Measurements from ENCODE around the gene SGMS1. TPM values are rescaled to one million over a fixed set of nuclear protein-coding genes. Genes with fewer than 3 reads are reported as not detected.

Gene SGMS1
- total RNA-seq, 1 experiment from 2014 or later, result 19.7 TPM

DNA sequence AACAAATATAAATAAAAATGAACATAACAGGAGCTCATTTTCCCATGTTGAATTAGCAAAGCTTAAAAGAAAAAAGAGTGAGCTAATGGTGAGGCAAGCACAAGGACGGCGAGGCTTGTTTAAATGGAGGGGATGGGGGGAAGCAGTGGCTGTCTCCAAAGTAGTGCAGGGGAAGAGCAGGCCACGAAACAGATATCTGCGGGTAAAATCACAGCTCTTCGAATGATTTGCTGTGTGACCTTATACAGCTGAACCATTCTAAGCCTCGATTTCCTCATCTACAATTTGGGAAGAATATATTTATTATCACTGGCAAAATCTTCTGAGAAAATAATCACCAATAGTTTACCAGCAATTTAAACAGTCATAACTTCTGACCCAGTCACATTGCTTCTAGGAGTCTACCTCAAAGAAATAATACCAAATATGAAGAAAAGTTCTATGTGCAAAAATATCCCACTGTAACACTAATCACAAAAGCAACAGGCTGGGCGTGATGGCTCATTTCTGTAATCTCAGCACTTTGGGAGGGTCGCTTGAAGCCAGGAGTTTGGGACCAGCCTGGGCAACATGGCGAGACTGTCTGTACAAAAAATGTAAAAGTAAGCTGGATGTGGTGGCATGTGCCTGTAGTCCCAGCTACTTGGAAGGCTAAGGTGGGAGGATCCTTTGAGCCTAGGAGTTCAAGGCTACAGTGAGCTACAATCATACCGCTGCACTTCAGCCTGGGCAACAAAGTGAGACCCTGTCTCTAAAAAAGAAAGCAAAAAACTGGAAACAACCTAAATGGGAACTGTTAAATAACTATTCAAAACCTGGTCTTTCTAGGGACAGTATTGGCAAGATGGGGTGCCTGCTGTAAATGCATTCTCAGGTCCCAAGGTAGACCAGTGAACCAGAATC is 309.3 kb downstream of the SGMS1 start:
- 0 out of 2 replicates have a peak, but pooled peaks cover 2% of the 10 kb centered on the region for H3K9me3 ChIP-seq
- H3K27me3 ChIP-seq, result no peaks in the 10 kb centered on the region
- H3K4me3 ChIP-seq, result no peak overlapping the region
- peaks cover 13% of the 10 kb centered on the region for H3K36me3 ChIP-seq
- no peak for DNase-seq

DNA sequence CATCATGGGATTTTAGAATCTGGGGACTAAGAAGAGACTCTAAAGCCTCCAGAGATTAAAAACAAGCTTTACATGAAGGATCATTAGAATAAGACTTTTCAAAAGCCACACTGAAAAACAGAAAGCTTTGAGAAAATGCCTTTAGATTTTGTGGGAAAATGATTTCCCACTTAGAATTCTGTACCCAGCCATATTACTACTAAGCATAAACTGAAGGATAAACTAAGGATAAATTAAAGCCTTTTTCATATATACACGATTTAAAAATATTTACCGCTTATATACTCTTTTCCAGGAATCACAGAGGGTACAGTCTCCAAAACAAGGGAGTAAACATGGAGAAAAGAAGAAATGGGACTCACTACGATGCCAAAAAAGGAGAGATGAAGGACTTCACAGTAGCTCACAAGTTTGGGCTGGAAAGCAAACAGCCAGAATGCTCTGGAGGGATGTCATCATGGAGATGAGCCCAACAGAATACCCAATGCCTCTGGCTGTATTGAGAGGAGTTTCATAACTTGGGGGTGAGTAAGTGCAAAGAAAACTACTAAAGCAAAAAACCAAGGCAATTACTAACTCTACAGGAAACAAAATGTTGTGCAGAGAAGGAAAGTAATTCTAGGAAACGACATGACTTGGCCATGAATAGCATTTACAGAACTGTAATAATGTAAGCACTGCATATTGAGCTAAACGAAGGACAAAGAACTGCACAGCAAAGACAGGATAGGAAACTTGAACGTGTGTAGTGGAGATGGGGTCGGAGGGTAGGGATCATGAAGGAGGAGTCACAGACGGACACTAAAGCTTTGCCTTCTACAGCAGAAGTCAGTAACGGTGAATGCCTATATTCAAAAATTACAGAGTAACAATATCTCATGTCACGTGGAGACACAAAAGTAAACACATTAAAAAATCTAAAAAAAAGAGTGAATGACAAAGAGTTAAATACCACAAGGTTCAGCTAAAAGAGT is 311.0 kb downstream of the SGMS1 start:
- Histone ChIP-seq H3K36me3 (peaks cover 13% of the 10 kb centered on the region), H3K9me3 (0 out of 2 replicates have a peak, but pooled peaks cover 2% of the 10 kb centered on the region), H3K4me3 (no peak overlapping the region), H3K27me3 (no peaks in the 10 kb centered on the region)
- DNase-seq, result peak; percentile 25

DNA sequence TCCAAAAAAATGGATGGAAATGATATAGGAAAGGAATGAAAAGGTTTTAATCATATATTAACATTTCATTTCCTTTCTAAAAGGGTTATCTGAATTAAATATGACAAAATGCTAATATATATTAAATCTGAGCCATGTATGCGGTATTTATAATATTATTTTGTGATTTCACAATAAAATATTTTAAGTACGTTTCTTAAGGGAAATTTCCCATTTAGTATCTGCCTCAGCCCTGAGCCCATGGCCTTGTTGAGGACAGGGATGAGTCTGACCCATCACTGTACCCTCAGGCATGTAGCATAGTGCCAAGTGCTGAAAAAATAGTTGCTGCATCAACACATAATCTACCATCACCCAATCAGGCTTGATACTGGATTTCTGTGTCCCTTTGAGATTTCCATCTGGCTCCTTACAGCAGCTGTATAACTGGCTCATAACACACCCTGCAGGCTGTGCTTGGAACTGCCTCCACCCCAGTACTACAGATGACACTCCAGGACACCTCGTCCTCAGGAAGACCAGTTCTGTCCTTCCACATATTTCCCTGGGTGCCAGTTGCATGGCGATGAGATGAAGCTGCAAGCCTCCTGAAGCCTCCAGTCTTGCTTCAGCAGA is 313.1 kb downstream of the SGMS1 start:
- DNase-seq, result peak; percentile 11
- peaks cover 18% of the 10 kb centered on the region for H3K36me3 ChIP-seq
- no peak overlapping the region for H3K4me3 ChIP-seq
- 0 out of 2 replicates have a peak, but pooled peaks cover 2% of the 10 kb centered on the region for H3K9me3 ChIP-seq
- no peaks in the 10 kb centered on the region for H3K27me3 ChIP-seq

DNA sequence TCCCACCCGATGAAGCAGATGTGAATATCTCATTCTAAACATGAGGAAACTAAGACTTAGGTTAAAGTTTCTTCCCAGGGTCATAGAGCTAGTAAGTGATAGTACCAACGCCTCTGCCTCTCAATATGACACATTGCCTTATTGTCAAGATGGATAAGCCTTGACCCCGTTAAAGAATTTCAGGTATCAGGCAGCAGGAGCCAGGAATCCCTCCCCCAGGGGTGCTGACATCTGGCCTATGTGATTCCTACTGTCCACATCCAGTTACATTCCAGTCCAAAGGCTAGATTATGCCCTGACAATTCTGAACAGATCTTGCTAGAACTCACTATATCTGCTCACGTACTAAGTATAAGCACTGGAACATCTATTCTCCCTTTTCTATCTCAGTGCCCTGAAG is 314.4 kb downstream of the SGMS1 start:
- Histone ChIP-seq H3K4me3 (no peak overlapping the region), H3K9me3 (0 out of 2 replicates have a peak, but pooled peaks cover 2% of the 10 kb centered on the region), H3K36me3 (peaks cover 18% of the 10 kb centered on the region), H3K27me3 (no peaks in the 10 kb centered on the region)
- no peak for DNase-seq

DNA sequence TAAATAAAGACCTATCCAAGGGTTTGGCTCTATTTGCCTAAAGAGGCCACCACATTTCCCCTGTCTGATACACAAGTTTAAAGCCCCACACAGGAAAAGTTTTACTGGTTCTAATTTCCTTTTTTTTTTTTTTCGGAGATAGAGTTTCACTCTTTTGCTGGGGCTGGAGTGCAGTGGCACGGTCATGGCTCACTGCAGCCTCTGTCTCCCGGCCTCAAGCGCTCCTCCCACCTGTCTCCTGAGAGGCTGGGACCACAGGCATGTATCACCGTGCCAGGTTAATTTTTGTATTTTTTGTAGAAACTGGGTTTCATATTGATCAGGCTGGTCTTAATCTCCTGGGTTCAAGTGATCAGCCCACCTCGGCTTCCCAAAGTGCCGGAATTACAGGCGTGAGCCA is 319.1 kb downstream of the SGMS1 start:
- Histone ChIP-seq H3K9me3 (no peaks in the 10 kb centered on the region), H3K27me3 (no peaks in the 10 kb centered on the region)
- no peak for DNase-seq

DNA sequence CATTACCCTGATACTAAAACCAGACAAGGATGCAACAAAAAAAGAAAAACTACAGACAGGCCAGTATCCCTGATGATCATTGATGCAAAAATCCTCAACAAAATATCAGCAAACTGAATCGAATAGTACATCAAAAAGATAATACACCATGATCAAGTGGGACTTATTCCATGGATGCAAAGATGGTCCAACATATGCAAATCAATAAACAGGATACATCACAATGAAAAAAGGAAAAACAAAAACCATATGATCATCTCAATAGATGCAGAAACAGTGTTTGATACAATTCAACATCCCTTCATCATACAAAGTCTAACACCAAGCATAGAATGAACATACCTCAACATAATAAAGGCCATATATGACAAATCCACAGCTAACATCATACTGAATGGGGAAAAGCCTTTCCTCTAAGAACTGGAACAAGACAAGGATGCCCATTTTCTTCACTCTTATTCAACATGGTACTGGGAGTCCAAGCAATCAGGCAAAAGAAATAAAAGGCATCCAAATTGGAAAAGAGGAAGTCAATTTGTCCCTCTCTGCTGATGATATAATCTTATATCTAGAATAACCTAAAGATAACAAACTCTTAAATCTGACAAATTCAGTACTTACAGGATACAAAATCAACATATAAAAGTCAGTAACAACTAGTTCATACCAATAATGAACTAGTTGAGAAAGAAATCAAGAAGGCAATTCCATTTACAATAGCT is 323.6 kb downstream of the SGMS1 start:
- DNase-seq, result no peak
- no peaks in the 10 kb centered on the region; the same call in 1 of the 2 replicates for H3K36me3 ChIP-seq
- peaks cover 15% of the 10 kb centered on the region for H3K9me3 ChIP-seq
- no peak overlapping the region for H3K4me3 ChIP-seq
- H3K27me3 ChIP-seq, result no peaks in the 10 kb centered on the region

More for the DNA sequence above, 319.1 kb downstream of the SGMS1 start:
- Histone ChIP-seq H3K36me3 (peaks cover 5% of the 10 kb centered on the region), H3K4me3 (no peak overlapping the region)

DNA sequence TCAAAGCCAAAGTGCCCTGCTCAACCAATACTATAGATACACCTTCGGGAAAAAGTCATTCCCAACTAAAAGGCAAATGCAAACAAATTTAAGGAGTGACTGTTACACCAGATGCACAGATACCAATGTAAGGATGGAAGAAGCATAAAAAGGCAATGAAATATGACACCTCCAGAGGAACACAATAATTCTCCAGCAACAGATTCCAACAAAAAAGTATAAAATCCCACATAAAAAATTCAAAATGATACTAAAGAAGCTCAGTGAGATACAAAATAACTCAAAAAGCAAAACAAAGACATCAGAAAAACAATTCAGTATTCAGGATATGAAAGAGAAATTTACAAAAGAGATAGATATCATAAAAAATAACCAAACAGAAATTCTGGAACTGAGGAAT is 328.4 kb downstream of the SGMS1 start:
- Histone ChIP-seq H3K4me3 (no peak overlapping the region), H3K27me3 (no peaks in the 10 kb centered on the region), H3K9me3 (peaks cover 15% of the 10 kb centered on the region), H3K36me3 (no peaks in the 10 kb centered on the region)
- no peak for DNase-seq

DNA sequence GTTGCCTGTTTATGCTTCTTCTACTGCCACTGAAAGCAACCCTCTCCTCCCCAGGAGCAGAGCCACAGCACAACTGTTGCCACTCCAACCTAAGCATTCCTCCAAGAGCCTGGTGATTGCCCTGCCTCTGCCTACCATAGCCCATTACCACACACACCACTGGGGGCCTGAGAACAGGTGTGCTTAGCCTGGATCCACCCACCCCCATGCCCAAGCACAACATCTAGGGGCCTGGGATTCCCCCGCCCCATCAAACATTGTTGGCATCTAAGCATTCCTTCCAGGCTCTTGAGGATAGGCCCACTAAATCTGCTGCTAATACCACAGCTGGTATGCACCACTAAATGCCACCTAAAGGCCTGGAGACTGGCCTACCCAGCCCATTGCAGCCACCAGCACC is 329.2 kb downstream of the SGMS1 start:
- H3K9me3 ChIP-seq, result peaks cover 15% of the 10 kb centered on the region
- H3K36me3 ChIP-seq, result no peaks in the 10 kb centered on the region
- no peak for DNase-seq
- no peaks in the 10 kb centered on the region for H3K27me3 ChIP-seq
- H3K4me3 ChIP-seq, result no peak overlapping the region

DNA sequence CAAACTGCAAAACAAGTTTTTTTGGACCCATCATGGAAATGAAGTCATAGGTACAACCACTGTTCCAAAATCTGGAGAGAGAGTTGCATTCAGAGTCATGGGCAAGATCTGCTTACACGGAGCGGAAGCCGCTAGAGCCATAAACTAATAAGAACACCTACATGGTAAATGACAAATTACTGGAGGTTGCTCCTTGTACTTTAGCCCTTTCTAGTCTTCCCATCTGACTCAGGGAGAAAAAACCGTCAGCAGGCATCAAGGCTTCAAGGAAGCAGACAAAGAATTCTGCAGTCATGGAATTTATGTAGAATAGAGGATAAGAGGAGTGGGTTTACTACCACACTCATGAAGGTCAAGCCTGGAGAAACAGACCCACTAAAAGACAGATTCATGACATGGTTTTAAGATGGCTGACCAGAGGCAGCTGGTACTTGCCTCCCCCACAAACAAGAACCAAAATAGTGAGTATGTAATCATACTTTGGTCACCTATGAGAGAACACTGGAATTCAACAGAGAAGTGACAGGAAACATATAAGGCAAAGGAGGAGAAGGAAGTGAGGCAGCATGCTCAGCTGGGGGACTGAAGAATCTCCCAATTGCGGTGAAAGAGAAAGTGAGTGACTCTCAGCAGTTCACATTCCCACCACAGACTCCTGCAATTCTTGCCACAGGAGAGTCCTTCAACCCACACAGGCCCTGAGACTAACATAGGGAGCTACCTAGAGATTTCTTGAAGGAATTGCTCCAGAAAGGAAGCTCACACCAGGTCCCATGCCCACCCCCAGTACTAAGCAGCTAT is 330.0 kb downstream of the SGMS1 start:
- Histone ChIP-seq H3K36me3 (no peaks in the 10 kb centered on the region), H3K4me3 (no peak overlapping the region), H3K9me3 (peaks cover 11% of the 10 kb centered on the region), H3K27me3 (no peaks in the 10 kb centered on the region)
- no peak for DNase-seq

DNA sequence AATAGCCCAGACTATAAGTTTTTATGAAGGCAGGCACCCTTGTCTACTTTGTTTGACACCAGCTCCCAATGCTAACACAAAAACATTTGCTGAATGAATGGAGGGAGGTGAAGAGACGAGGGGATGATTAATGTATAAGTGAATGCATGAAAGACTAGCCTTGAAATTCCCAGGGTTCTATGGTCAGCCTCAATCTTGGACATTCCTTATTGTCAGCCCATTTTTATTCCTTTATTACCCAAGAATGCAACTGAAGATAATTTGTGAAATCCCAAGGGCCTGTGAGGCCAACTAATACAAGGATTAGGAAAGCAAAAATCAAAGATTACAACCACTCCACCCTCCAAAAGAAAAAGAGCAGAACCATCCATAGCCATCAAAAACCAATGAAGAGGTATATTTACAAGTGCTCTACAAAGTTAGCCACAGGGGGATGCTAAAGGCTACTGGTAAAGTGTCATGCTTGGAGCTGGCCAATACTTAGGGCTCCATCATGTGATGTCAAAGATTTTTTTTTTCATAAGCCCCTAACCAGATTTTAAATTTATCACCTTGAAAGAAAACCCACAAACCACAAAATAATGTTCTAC is 332.4 kb downstream of the SGMS1 start:
- no peak for DNase-seq

DNA sequence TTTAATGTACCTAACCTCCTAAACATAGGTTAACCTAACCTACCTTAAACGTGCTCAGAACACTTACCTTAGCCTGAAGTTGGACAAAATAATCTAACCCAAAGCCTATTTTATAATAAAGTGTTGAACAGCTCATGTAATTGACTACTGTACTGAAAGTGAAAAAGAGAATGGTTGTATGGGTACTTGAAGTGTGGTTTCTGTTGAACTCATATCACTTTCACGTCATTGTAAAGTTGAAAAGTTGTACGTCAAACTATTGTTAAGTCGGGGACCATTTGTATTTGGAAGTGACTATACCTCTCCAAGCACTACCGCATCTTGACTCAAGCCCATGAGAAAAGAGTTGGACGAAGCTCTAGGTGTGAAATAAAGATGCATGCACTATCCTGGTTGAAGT is 334.6 kb downstream of the SGMS1 start:
- no peak overlapping the region for H3K4me3 ChIP-seq
- no peaks in the 10 kb centered on the region for H3K27me3 ChIP-seq
- H3K36me3 ChIP-seq, result no peaks in the 10 kb centered on the region
- H3K9me3 ChIP-seq, result no peaks in the 10 kb centered on the region
- no peak for DNase-seq

More for the DNA sequence above, 332.4 kb downstream of the SGMS1 start:
- Histone ChIP-seq H3K27me3 (no peaks in the 10 kb centered on the region), H3K9me3 (peaks cover 2% of the 10 kb centered on the region), H3K4me3 (no peak overlapping the region), H3K36me3 (no peaks in the 10 kb centered on the region)

DNA sequence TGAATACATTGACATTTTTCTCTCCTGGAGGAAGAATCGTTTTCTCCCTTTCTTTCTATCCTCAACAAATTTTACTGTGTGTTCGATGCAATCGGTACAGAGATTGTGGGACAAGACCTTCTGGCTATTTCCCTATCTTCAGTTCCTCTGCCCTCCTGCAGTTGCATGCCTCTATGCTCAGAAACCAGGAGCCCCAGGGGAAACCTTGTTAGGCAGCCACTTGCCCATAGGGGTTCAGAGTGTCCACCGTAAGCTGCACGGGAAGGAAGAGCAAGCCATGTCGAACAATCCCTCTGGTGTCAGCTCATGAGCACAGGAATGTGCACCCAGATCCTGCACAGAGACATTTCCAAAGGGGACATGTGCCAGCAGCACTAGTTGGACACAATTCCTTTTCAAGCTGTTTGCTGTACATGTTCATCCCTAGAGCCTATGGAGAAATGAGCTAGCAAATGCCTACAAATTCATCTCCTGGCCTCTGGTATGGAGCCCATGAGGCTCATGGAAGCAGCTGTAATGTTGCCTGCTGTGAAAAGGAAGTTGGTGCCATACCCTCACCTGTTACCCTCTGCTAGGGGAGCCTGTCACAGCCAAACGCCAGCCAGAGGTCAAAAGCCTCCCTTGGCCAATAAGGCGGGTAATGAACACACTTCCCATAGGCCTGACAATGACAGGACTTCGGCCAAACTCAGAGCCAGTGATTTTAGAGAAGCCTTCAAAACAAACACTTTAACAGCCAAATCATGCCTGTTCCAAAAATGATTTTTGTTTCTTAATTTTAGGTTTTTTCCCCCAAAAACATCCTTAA is 336.6 kb downstream of the SGMS1 start:
- Histone ChIP-seq H3K9me3 (no peaks in the 10 kb centered on the region), H3K36me3 (no peaks in the 10 kb centered on the region), H3K4me3 (no peak overlapping the region), H3K27me3 (no peaks in the 10 kb centered on the region)
- no peak for DNase-seq

DNA sequence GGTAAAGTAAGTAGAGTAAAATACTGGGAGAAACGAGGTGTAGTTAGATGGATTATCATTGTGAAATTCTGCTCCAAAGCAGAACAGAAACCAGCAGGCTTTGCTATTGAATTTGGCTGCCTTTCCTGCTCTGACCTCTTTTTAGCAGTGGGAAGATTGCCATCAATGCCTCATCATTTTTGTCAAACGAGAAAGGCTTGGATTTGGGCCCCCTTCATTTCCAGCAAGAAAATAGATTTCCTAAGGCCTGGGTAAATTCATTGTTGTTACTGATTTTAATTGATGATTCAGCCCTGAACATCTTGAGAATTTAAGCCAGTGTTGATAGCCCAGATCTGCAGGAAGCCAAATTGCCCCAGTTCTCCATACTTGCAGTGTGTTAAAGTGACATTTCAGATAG is 337.2 kb downstream of the SGMS1 start:
- no peaks in the 10 kb centered on the region for H3K36me3 ChIP-seq
- H3K9me3 ChIP-seq, result no peaks in the 10 kb centered on the region
- peak; percentile 45 for DNase-seq
- no peak overlapping the region for H3K4me3 ChIP-seq
- H3K27me3 ChIP-seq, result no peaks in the 10 kb centered on the region

DNA sequence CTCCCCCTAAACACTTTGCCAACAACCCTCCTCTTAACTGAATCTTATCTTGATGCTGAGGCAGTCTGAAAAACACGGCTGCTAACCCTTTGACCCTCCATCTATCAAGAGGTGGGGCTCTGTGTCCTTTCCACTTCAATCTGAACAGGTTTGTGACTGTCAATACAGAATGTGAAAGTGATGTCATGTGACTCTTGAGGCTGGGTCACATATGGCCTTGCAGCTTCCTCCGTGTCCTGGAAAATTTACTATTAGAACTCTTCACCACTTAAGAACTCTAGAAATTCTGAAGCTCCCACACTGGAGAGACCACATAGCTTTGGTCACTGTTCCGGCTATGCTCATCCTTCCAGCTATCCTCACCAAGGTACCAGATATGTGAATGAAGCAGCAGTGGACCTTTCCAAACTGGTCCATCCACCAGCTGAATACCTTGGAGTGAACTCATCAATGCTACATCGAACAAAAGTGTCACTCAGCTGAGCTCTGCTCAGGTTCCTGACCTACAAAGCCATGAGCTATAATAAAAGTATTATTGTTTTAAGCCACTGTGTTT is 341.7 kb downstream of the SGMS1 start:
- H3K27me3 ChIP-seq, result no peaks in the 10 kb centered on the region
- no peak overlapping the region for H3K4me3 ChIP-seq
- DNase-seq, result no peak
- no peaks in the 10 kb centered on the region for H3K36me3 ChIP-seq
- no peaks in the 10 kb centered on the region for H3K9me3 ChIP-seq
